Measurements from ENCODE around the gene MTOR. TPM values are rescaled to one million over a fixed set of nuclear protein-coding genes. Genes with fewer than 3 reads are reported as not detected.
"Not testable (repeated sequence)": the region's sequence is repeated elsewhere in the genome, so short reads cannot be mapped to it uniquely, and the experiment has no call there.

MTOR gene
- total and polyA plus RNA-seq, 2 experiments from 2014 or later = 17.2 to 37.7 TPM

DNA sequence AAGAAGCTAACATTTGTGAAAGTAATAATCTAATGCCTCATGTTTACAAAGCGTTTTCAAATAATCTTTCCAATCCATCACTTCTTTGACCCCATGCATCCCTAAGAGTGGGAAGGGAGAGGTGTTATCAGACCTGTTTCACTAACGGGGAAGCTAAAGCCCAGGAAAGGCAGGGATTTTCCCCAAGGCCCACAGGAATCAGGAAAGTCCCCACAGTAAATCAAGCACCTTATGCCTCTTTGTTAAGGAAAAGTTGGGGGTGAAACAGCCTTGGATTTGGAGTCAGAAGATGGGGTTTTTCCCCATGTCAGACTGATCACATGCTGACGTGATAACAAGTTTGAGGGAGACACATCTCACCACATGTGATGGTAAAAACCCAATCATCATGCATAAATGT, 93.1 kb downstream of the MTOR start:
- H3K36me3 ChIP-seq (replicated peaks; ENCODE audit: insufficient read depth, low read depth) = no peaks in the 10 kb centered on the region
- no peaks in the 10 kb centered on the region for H3K79me2 ChIP-seq
- H4K20me1 ChIP-seq (ENCODE audit: insufficient read depth, poor library complexity, severe bottlenecking) = no peaks in the 10 kb centered on the region
- no peak overlapping the region for H3K4me2 ChIP-seq
- no peaks in the 10 kb centered on the region for H3K9me2 ChIP-seq (replicated peaks; ENCODE audit: insufficient read depth)
- H2AFZ ChIP-seq = no peak overlapping the region
- WGBS (ENCODE audit: low lambda C conversion rate, missing lambda C conversion rate) = 76% methylated on average over 3 of the region's 3 CpGs
- H3K4me3 ChIP-seq = no peak overlapping the region
- no peak overlapping the region for H3K27ac ChIP-seq
- no peak for DNase-seq (ENCODE audit: low spot score)
- no peaks in the 10 kb centered on the region for H3K9me3 ChIP-seq (ENCODE audit: low read depth)
- H3K4me1 ChIP-seq (ENCODE audit: insufficient read depth) = peaks cover 4% of the 10 kb centered on the region
- no peaks in the 10 kb centered on the region for H3K27me3 ChIP-seq
- TF ChIP-seq CTCF (IDR thresholded peaks at IDR 0.05; ENCODE audit: poor library complexity) (no peak), EZH2 (IDR thresholded peaks at IDR 0.05; ENCODE audit: borderline replicate concordance) (no peak), EZH2phosphoT487 (IDR thresholded peaks at IDR 0.05; ENCODE audit: low read depth, severe bottlenecking, unreplicated experiment) (no peak)

GRCh38 chr1:11168731-11169130, 93.6 kb downstream of the MTOR start:
- TF ChIP-seq EZH2phosphoT487 (IDR thresholded peaks at IDR 0.05; ENCODE audit: low read depth, severe bottlenecking, unreplicated experiment) (no peak), EZH2 (IDR thresholded peaks at IDR 0.05; ENCODE audit: borderline replicate concordance) (no peak), CTCF (IDR thresholded peaks at IDR 0.05; ENCODE audit: poor library complexity) (no peak)
- Histone ChIP-seq H3K4me1 (ENCODE audit: insufficient read depth) (no peaks in the 10 kb centered on the region), H3K4me2 (no peak overlapping the region), H3K9me3 (ENCODE audit: low read depth) (no peaks in the 10 kb centered on the region), H3K27ac (no peak overlapping the region), H3K9me2 (replicated peaks; ENCODE audit: insufficient read depth) (no peaks in the 10 kb centered on the region), H3K27me3 (no peaks in the 10 kb centered on the region), H3K79me2 (no peaks in the 10 kb centered on the region), H3K36me3 (replicated peaks; ENCODE audit: insufficient read depth, low read depth) (no peaks in the 10 kb centered on the region), H4K20me1 (ENCODE audit: insufficient read depth, poor library complexity, severe bottlenecking) (no peaks in the 10 kb centered on the region), H3K4me3 (no peak overlapping the region), H2AFZ (no peak overlapping the region)
- no peak for DNase-seq (ENCODE audit: low spot score)
- 95% methylated on average over 1 of the region's 1 CpG for WGBS (ENCODE audit: low lambda C conversion rate, missing lambda C conversion rate)

DNA sequence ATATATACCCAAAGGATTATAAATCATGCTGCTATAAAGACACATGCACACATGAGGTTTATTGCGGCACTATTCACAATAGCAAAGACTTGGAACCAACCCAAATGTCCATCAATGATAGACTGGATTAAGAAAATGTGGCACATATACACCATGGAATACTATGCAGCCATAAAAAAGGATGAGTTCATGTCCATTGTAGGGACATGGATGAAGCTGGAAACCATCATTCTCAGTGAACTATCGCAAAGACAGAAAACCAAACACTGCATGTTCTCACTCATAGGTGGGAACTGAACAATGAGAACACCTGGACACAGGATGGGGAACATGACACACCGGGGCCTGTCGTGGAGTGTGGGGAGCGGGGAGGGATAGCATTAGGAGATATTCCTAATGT, 95.6 kb downstream of the MTOR start:
- not testable (repeated sequence) for H3K4me2 ChIP-seq; H3K9me3 ChIP-seq (ENCODE audit: low read depth); H3K4me3 ChIP-seq; H3K27ac ChIP-seq; H4K20me1 ChIP-seq (ENCODE audit: insufficient read depth, poor library complexity, severe bottlenecking); H3K4me1 ChIP-seq (ENCODE audit: insufficient read depth); H3K36me3 ChIP-seq (replicated peaks; ENCODE audit: insufficient read depth, low read depth); H3K79me2 ChIP-seq; H3K9me2 ChIP-seq (replicated peaks; ENCODE audit: insufficient read depth); H3K27me3 ChIP-seq; H2AFZ ChIP-seq; DNase-seq (ENCODE audit: low spot score)
- WGBS (ENCODE audit: low lambda C conversion rate, missing lambda C conversion rate) = 98% methylated on average over 5 of the region's 5 CpGs

DNA sequence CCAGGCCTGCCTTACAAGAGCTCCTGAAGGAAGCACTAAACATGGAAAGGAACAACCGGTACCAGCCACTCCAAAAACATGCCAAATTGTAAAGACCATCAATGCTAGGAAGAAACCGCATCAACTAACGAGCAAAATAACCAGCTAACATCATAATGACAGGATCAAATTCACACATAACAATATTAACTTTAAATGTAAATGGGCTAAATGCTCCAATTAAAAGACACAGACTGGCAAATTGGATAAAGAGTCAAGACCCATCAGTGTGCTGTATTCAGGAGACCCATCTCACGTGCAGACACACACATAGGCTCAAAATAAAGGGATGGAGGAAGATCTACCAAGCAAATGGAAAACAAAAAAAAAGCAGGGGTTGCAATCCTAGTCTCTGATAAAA, 99.6 kb downstream of the MTOR start:
- 100% methylated on average over 3 of the region's 4 CpGs for WGBS (ENCODE audit: low lambda C conversion rate, missing lambda C conversion rate)
- not testable (repeated sequence) for H3K27me3 ChIP-seq; H3K4me1 ChIP-seq (ENCODE audit: insufficient read depth); H3K79me2 ChIP-seq; H3K36me3 ChIP-seq (replicated peaks; ENCODE audit: insufficient read depth, low read depth); H2AFZ ChIP-seq; DNase-seq (ENCODE audit: low spot score); H3K27ac ChIP-seq; H3K4me3 ChIP-seq; H3K9me2 ChIP-seq (replicated peaks; ENCODE audit: insufficient read depth); H4K20me1 ChIP-seq (ENCODE audit: insufficient read depth, poor library complexity, severe bottlenecking); H3K9me3 ChIP-seq (ENCODE audit: low read depth); H3K4me2 ChIP-seq
